Left renal pelvis (tissue), 4 donors: Measurements from ENCODE around the gene RHOB. TPM values are rescaled to one million over a fixed set of nuclear protein-coding genes. Genes with fewer than 3 reads are reported as not detected.
"Not testable (repeated sequence)": the region's sequence is repeated elsewhere in the genome, so short reads cannot be mapped to it uniquely, and the experiment has no call there.

Experiments
- DNase-seq, 4 donors: peaks; one replicate each; pipeline ENCODE4 v3.0.0-alpha.2; 2013; ENCODE audit warnings: low read depth in 4 of 4, low spot score in 3 of 4
- polyA plus RNA-seq, 4 donors: library from polyadenylated mRNA; unstranded; fragments of 120-200 nt; gene quantifications; one replicate each; pipeline ENCODE4 v1.2.1, GENCODE V29; 2013; ENCODE audit not compliant: insufficient read length in 4 of 4

RHOB gene
- polyA plus RNA-seq, 4 donors, result 76.9 to 394 (median 82.7) TPM

GRCh38 chr2:20487392-20488174, 40.7 kb downstream of the RHOB start:
- DNase-seq, result no peak

- DNase-seq, result no peak
Observed at GRCh38 chr2:20488201-20488641, 41.3 kb downstream of the RHOB start.

GRCh38 chr2:20488782-20489181, 41.9 kb downstream of the RHOB start:
- no peak for DNase-seq

GRCh38 chr2:20490300-20491181, 43.7 kb downstream of the RHOB start:
- no peak for DNase-seq

GRCh38 chr2:20491739-20492531, 45.1 kb downstream of the RHOB start:
- no peak for DNase-seq

- DNase-seq, result not testable (repeated sequence)
Observed at GRCh38 chr2:20493095-20493494, 46.2 kb downstream of the RHOB start.

- DNase-seq, result no peak
Observed at GRCh38 chr2:20494241-20494640, 47.4 kb downstream of the RHOB start.

GRCh38 chr2:20496076-20496872, 49.4 kb downstream of the RHOB start:
- DNase-seq, result no peak

GRCh38 chr2:20496942-20497341, 50.1 kb downstream of the RHOB start:
- no peak for DNase-seq

Other genes starting within 250 kb of the RHOB start
- 10 to 100 TPM; 20.7 to 31.5 (median 27.3) TPM for gene SDC1, start 221.9 kb upstream of the RHOB start, polyA plus RNA-seq
- 100 to 1,000 TPM in 3 of 4 donors, 10 to 100 TPM in 1; 79.2 to 126 (median 111) TPM for gene PUM2, start 96.2 kb upstream of the RHOB start, polyA plus RNA-seq
- 10 to 100 TPM in 3 of 4 donors, 1 to 10 TPM in 1; 9.1 to 20.0 (median 16.8) TPM for gene HS1BP3, start 204.0 kb downstream of the RHOB start, polyA plus RNA-seq
- 1 to 10 TPM; 1.8 to 4.9 (median 3.9) TPM for gene GDF7, start 220.1 kb downstream of the RHOB start, polyA plus RNA-seq